Measurements from ENCODE around the gene ATP8B4. TPM values are rescaled to one million over a fixed set of nuclear protein-coding genes. Genes with fewer than 3 reads are reported as not detected.

ATP8B4 gene
- total and polyA plus RNA-seq, 10 of the 15 experiments (the other 5 are each of a cell fraction or from before 2014, with no cell fraction given), result 0.02 to 0.94 (median 0.19) TPM

Small RNA genes within 50 kb of the gene (small RNA-seq; reads per million reads assigned to genes)
- 0.86 reads per million, percentile 26 among the genes with 10 or more reads in this experiment for gene RNA5SP394

Other genes starting within 250 kb of the ATP8B4 start
- 0.62 and 0.82 TPM in 2 replicates for gene SLC27A2, start 63.0 kb upstream of the ATP8B4 start, total RNA-seq (2014; rRNA removed)
- 0.98 and 1.1 TPM in 2 replicates for gene SLC27A2, start 63.0 kb upstream of the ATP8B4 start, total RNA-seq (2014; rRNA removed; fragmentation: Illumina TruSeq; extraction: Trizol)
- gene SLC27A2, start 63.0 kb upstream of the ATP8B4 start, total RNA-seq (2021), result 0.38 and 0.64 TPM in 2 replicates
- gene SLC27A2, start 63.0 kb upstream of the ATP8B4 start, polyA plus RNA-seq (2011; rRNA removed), result 0.69 and 1.5 TPM in 2 replicates
- 0.55 and 0.59 TPM in 2 replicates for gene SLC27A2, start 63.0 kb upstream of the ATP8B4 start, polyA plus RNA-seq (2014; fragmentation: Illumina TruSeq; extraction: Trizol)
- gene SLC27A2, start 63.0 kb upstream of the ATP8B4 start, polyA plus RNA-seq (2014; fragmentation: Nextera tagmentation; extraction: Ambion mirVana), result under 1 TPM in 1 of 2 experiments, not detected in 1; 0.22 TPM
- 0.67 and 0.83 TPM in 2 replicates for gene SLC27A2, start 63.0 kb upstream of the ATP8B4 start, polyA plus RNA-seq (2014; rRNA removed)
- gene SLC27A2, start 63.0 kb upstream of the ATP8B4 start, polyA plus RNA-seq (2016; fragmentation: Nextera tagmentation; extraction: Ambion mirVana), result 1 to 10 TPM in 1 of 2 experiments, under 1 TPM in 1; 0.98 to 1.2 TPM
- gene HDC, start 146.5 kb upstream of the ATP8B4 start, total RNA-seq (2014; rRNA removed), result not detected in 2 replicates
- gene HDC, start 146.5 kb upstream of the ATP8B4 start, total RNA-seq (2014; rRNA removed; fragmentation: Illumina TruSeq; extraction: Trizol), result not detected in 2 replicates
- gene HDC, start 146.5 kb upstream of the ATP8B4 start, total RNA-seq (2021), result not detected in 2 replicates
- not detected in 2 replicates for gene HDC, start 146.5 kb upstream of the ATP8B4 start, polyA plus RNA-seq (2011; rRNA removed)
- not detected in 2 replicates for gene HDC, start 146.5 kb upstream of the ATP8B4 start, polyA plus RNA-seq (2014; fragmentation: Illumina TruSeq; extraction: Trizol)
- gene HDC, start 146.5 kb upstream of the ATP8B4 start, polyA plus RNA-seq (2014; fragmentation: Nextera tagmentation; extraction: Ambion mirVana), result not detected
- gene HDC, start 146.5 kb upstream of the ATP8B4 start, polyA plus RNA-seq (2014; rRNA removed), result not detected in 2 replicates
- not detected for gene HDC, start 146.5 kb upstream of the ATP8B4 start, polyA plus RNA-seq (2016; fragmentation: Nextera tagmentation; extraction: Ambion mirVana)
- gene GABPB1, start 236.0 kb upstream of the ATP8B4 start, total RNA-seq (2014; rRNA removed), result 44.2 and 49.8 TPM in 2 replicates
- 40.2 and 42.3 TPM in 2 replicates for gene GABPB1, start 236.0 kb upstream of the ATP8B4 start, total RNA-seq (2014; rRNA removed; fragmentation: Illumina TruSeq; extraction: Trizol)
- 32.4 and 35.9 TPM in 2 replicates for gene GABPB1, start 236.0 kb upstream of the ATP8B4 start, total RNA-seq (2021)
- 48.2 and 56.6 TPM in 2 replicates for gene GABPB1, start 236.0 kb upstream of the ATP8B4 start, polyA plus RNA-seq (2011; rRNA removed)
- gene GABPB1, start 236.0 kb upstream of the ATP8B4 start, polyA plus RNA-seq (2014; fragmentation: Illumina TruSeq; extraction: Trizol), result 37.3 and 45.5 TPM in 2 replicates
- 10 to 100 TPM; 13.9 to 18.2 TPM for gene GABPB1, start 236.0 kb upstream of the ATP8B4 start, polyA plus RNA-seq (2014; fragmentation: Nextera tagmentation; extraction: Ambion mirVana)
- 37.9 and 38.9 TPM in 2 replicates for gene GABPB1, start 236.0 kb upstream of the ATP8B4 start, polyA plus RNA-seq (2014; rRNA removed)
- gene GABPB1, start 236.0 kb upstream of the ATP8B4 start, polyA plus RNA-seq (2016; fragmentation: Nextera tagmentation; extraction: Ambion mirVana), result 10 to 100 TPM; 40.8 to 41.6 TPM

Measured in GM12878 (cell line).